Lung (tissue), 12 donors: ENCODE data around the gene SEPTIN2. TPM values are rescaled to one million over a fixed set of nuclear protein-coding genes. Genes with fewer than 3 reads are reported as not detected.
"Not testable (repeated sequence)": the region's sequence is repeated elsewhere in the genome, so short reads cannot be mapped to it uniquely, and the experiment has no call there.

Experiments
- ATAC-seq: fragments of 200-7000 bp; cut with Tn5 transposase; one replicate; pipeline ENCODE4 v1.9.1; 2020; ENCODE audit warnings: moderate number of reproducible peaks; ENCODE audit not compliant: insufficient read depth, low FRiP score
- DNase-seq, 3 donors: peaks; one replicate each; pipeline ENCODE4 v3.0.0-alpha.2; 2013 to 2017
- H3K27ac ChIP-seq, 2 donors: one replicate each; pipeline ENCODE4 v1.5.1; 2013; ENCODE audit warnings: mild to moderate bottlenecking in 2 of 2, moderate library complexity in 2 of 2, control low read depth in 1 of 2, inconsistent platforms in 1 of 2, low read depth in 1 of 2, low read length in 1 of 2
- H3K27me3 ChIP-seq, 3 donors: one replicate each; pipeline ENCODE4 v1.5.1; 2013; ENCODE audit warnings: low read length in 2 of 3; ENCODE audit not compliant: control insufficient read depth in 3 of 3, insufficient read depth in 3 of 3
- H3K36me3 ChIP-seq, 4 donors: one replicate each; pipeline ENCODE4 v1.5.1; 2013; ENCODE audit warnings: low read length in 4 of 4, mild to moderate bottlenecking in 1 of 4, moderate library complexity in 1 of 4; ENCODE audit not compliant: control insufficient read depth in 4 of 4, insufficient read depth in 4 of 4
- H3K4me1 ChIP-seq, 5 donors: one replicate each; pipeline ENCODE4 v1.5.1; 2013; ENCODE audit warnings: low read length in 5 of 5, mild to moderate bottlenecking in 2 of 5, moderate library complexity in 1 of 5; ENCODE audit not compliant: control insufficient read depth in 5 of 5, insufficient read depth in 5 of 5
- H3K4me3 ChIP-seq: one replicate; pipeline ENCODE4 v1.5.1; 2013; ENCODE audit warnings: mild to moderate bottlenecking, control low read depth, moderate library complexity
- H3K9ac ChIP-seq, 2 donors: one replicate each; pipeline ENCODE4 v1.5.1; 2013; ENCODE audit warnings: low read length in 2 of 2, control low read depth in 1 of 2; ENCODE audit not compliant: insufficient read depth in 1 of 2
- H3K9me3 ChIP-seq, 4 donors: one replicate each; pipeline ENCODE4 v1.5.1; 2013; ENCODE audit warnings: low read length in 3 of 4, mild to moderate bottlenecking in 1 of 4, moderate library complexity in 1 of 4; ENCODE audit not compliant: control insufficient read depth in 4 of 4, insufficient read depth in 3 of 4
- CTCF ChIP-seq: IDR thresholded peaks from 2 replicates; pipeline ENCODE4 v1.5.1; 2012; ENCODE audit warnings: mild to moderate bottlenecking; ENCODE audit errors: control extremely low read depth, extremely low read depth
- WGBS, 2 donors: extraction: QIAGEN DNeasy Blood & Tissue Kit; methylation state at CpG; one replicate each; pipeline ENCODE4 v1.1.7; 2013; 5-methylcytosine and 5-hydroxymethylcytosine counted together
- polyA plus RNA-seq, 2 donors: library from polyadenylated mRNA; stranded (reverse); fragments of 200-250 nt; gene quantifications; one replicate each; pipeline ENCODE4 v1.2.1, GENCODE V29; 2013
- total RNA-seq, 2 donors: library from RNA; depleted of rRNA in 1 of 2; stranded (reverse); fragments of >200 nt in 1 of 2; gene quantifications; one replicate each; pipeline ENCODE4 v1.2.1, GENCODE V29; 2014 to 2021
- donor health status: control.
- donor health status: control.
- donor health status: Bipolar disorder and iron deficiency.
- donor health status: healthy.
- donor health status: DM: yes; HTN: yes; CAD: no.

The SEPTIN2 gene
- total and polyA plus RNA-seq, 4 donors, result 114 to 755 (median 257) TPM

DNA sequence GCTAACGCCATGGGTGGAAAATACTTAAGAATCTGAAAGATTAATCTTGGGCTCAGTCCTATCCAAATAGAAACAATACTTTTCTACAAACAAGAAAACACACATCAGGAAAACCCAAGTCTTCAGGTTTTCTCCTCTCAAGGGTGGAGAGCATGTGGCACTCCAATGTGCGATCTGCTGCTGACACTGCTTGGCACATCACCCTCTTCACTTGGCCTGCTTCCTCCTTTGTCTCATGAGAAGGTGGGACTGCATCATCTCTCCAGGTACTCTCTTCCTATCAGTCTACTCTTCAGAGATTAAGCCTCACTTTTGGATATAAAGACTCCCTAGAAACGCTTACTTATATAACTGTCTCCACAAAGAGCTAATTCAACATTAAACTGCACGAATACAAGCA is 26.7 kb upstream of the SEPTIN2 start:
- peaks cover 0 to 8% (median 0%) of the 10 kb centered on the region in 5 donors for H3K4me1 ChIP-seq
- H3K4me3 ChIP-seq, result no peak overlapping the region
- no peaks in the 10 kb centered on the region for H3K36me3 ChIP-seq
- WGBS, 2 donors, result 78 to 85% methylated on average over 4 of the region's 4 CpGs
- no peak overlapping the region for H3K27ac ChIP-seq
- no peak for TF ChIP-seq CTCF
- no peak overlapping the region for H3K9ac ChIP-seq
- no peak for DNase-seq
- no peaks in the 10 kb centered on the region for H3K9me3 ChIP-seq
- H3K27me3 ChIP-seq, result no peaks in the 10 kb centered on the region
- ATAC-seq, result no peak

- Histone ChIP-seq H3K4me3 (no peak overlapping the region), H3K9ac (no peak overlapping the region), H3K27me3 (no peaks in the 10 kb centered on the region), H3K9me3 (no peaks in the 10 kb centered on the region), H3K27ac (no peak overlapping the region), H3K36me3 (no peaks in the 10 kb centered on the region), H3K4me1 (peaks cover 0 to 8% (median 0%) of the 10 kb centered on the region in 5 donors)
- no peak for TF ChIP-seq CTCF
- no peak for DNase-seq
- no peak for ATAC-seq
- 49 to 52% methylated on average over 3 of the region's 3 CpGs for WGBS, 2 donors
Measured at GRCh38 chr2:241289597-241289996, 26.1 kb upstream of the SEPTIN2 start.

DNA sequence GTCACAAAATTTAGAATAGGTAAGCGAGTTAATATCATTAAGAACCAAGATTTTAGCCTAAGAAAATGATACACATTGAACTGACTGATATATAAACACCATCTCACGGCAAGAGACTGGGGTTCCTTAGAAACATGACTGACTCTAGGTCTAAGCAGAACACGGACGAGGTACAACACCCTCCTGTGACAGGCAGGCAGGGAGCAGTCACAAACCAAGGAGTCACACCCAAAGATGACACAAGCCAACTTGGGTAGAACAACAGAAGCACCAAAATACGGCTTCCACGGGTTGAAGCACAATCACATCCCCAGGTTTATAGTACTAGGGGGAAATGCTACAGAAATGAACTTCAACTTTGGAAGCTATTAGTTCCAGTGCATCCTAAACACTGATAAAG is 24.6 kb upstream of the SEPTIN2 start:
- Histone ChIP-seq H3K27me3 (no peaks in the 10 kb centered on the region), H3K9me3 (no peaks in the 10 kb centered on the region), H3K4me1 (peaks cover 0 to 8% (median 0%) of the 10 kb centered on the region in 5 donors), H3K27ac (no peak overlapping the region), H3K4me3 (no peak overlapping the region), H3K36me3 (no peaks in the 10 kb centered on the region), H3K9ac (no peak overlapping the region)
- ATAC-seq, result no peak
- DNase-seq, result no peak
- TF ChIP-seq CTCF, result no peak
- 88 to 89% methylated on average over 6 of the region's 6 CpGs for WGBS, 2 donors

DNA sequence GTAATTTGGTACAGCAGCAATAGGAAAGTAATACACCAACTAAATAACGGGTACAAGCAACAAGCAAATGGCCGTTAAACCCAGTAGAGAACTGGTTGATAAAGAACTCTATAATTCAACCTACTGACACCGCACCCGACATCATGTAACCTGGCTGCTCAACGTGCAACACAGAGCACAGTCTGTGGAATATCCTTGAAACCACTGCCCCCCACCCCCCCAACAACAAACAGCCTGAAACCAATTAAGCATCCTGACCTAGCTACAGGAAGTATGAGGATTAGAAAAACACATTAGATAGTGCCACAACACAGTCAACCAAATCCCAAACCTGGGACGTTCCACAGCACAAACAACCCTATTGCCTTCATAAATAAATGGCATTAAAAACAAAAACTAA is 23.7 kb upstream of the SEPTIN2 start:
- no peak for ATAC-seq
- no peaks in the 10 kb centered on the region for H3K27me3 ChIP-seq

GRCh38 chr2:241293378-241293797 is 22.3 kb upstream of the SEPTIN2 start:
- DNase-seq, H3K4me3 ChIP-seq, H3K27me3 ChIP-seq, H3K36me3 ChIP-seq, H3K4me1 ChIP-seq, H3K9me3 ChIP-seq, H3K9ac ChIP-seq, H3K27ac ChIP-seq, ATAC-seq: not testable (repeated sequence)
- WGBS, 2 donors, result 90 to 93% methylated on average over 7 of the region's 7 CpGs

More for the DNA sequence above, 23.7 kb upstream of the SEPTIN2 start:
- DNase-seq, result no peak
- H3K4me1 ChIP-seq, result peaks cover 0 to 8% (median 0%) of the 10 kb centered on the region in 5 donors
- no peak overlapping the region for H3K9ac ChIP-seq
- no peak for TF ChIP-seq CTCF
- no peak overlapping the region for H3K27ac ChIP-seq
- no peaks in the 10 kb centered on the region for H3K9me3 ChIP-seq
- peaks cover 0 to 5% (median 0%) of the 10 kb centered on the region in 4 donors for H3K36me3 ChIP-seq
- WGBS, 2 donors, result 81 to 88% methylated on average over 6 of the region's 6 CpGs
- H3K4me3 ChIP-seq, result no peak overlapping the region
